Measurements from ENCODE around the gene ERN2.

ERN2 gene

GRCh38 chr16:23691483-23692189, 21.4 kb downstream of the ERN2 start:
- H3K4me3 ChIP-seq (ENCODE audit: low read depth, low read length) = no peak overlapping the region
- peaks cover 2% of the 10 kb centered on the region for H3K4me1 ChIP-seq
- H3K27me3 ChIP-seq (ENCODE audit: control insufficient read depth, insufficient read depth, low read length) = no peaks in the 10 kb centered on the region
- H3K9me3 ChIP-seq (ENCODE audit: control insufficient read depth, low read length) = no peaks in the 10 kb centered on the region
- no peaks in the 10 kb centered on the region for H3K36me3 ChIP-seq (ENCODE audit: control insufficient read depth, insufficient read depth, low read length)
- no peaks in the 10 kb centered on the region for H3K79me2 ChIP-seq
- TF ChIP-seq, protein P1, sequence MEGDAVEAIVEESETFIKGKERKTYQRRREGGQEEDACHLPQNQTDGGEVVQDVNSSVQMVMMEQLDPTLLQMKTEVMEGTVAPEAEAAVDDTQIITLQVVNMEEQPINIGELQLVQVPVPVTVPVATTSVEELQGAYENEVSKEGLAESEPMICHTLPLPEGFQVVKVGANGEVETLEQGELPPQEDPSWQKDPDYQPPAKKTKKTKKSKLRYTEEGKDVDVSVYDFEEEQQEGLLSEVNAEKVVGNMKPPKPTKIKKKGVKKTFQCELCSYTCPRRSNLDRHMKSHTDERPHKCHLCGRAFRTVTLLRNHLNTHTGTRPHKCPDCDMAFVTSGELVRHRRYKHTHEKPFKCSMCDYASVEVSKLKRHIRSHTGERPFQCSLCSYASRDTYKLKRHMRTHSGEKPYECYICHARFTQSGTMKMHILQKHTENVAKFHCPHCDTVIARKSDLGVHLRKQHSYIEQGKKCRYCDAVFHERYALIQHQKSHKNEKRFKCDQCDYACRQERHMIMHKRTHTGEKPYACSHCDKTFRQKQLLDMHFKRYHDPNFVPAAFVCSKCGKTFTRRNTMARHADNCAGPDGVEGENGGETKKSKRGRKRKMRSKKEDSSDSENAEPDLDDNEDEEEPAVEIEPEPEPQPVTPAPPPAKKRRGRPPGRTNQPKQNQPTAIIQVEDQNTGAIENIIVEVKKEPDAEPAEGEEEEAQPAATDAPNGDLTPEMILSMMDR (IDR thresholded peaks at IDR 0.05) = no peak
- H3K27ac ChIP-seq = no peak overlapping the region
- no peak overlapping the region for H3K4me2 ChIP-seq (ENCODE audit: low read length)
- no peak overlapping the region for H2AFZ ChIP-seq
- no peak overlapping the region for H3K9ac ChIP-seq

- Histone ChIP-seq H3K4me3 (ENCODE audit: low read depth, low read length) (no peak overlapping the region), H3K79me2 (no peaks in the 10 kb centered on the region), H3K9me3 (ENCODE audit: control insufficient read depth, low read length) (no peaks in the 10 kb centered on the region), H3K9ac (no peak overlapping the region), H3K27me3 (ENCODE audit: control insufficient read depth, insufficient read depth, low read length) (no peaks in the 10 kb centered on the region), H3K4me1 (peaks cover 2% of the 10 kb centered on the region), H3K27ac (no peak overlapping the region), H3K4me2 (ENCODE audit: low read length) (no peak overlapping the region), H3K36me3 (ENCODE audit: control insufficient read depth, insufficient read depth, low read length) (no peaks in the 10 kb centered on the region), H2AFZ (no peak overlapping the region)
- TF ChIP-seq, protein P1 (IDR thresholded peaks at IDR 0.05) = no peak
Observed at GRCh38 chr16:23690771-23691482, 22.1 kb downstream of the ERN2 start.

GRCh38 chr16:23689442-23690187, 23.4 kb downstream of the ERN2 start:
- Histone ChIP-seq H3K4me1 (peaks cover under 1% of the 10 kb centered on the region), H3K4me3 (ENCODE audit: low read depth, low read length) (no peak overlapping the region), H3K4me2 (ENCODE audit: low read length) (no peak overlapping the region), H3K9me3 (ENCODE audit: control insufficient read depth, low read length) (no peaks in the 10 kb centered on the region), H2AFZ (no peak overlapping the region), H3K79me2 (no peaks in the 10 kb centered on the region), H3K36me3 (ENCODE audit: control insufficient read depth, insufficient read depth, low read length) (no peaks in the 10 kb centered on the region), H3K27me3 (ENCODE audit: control insufficient read depth, insufficient read depth, low read length) (no peaks in the 10 kb centered on the region), H3K27ac (no peak overlapping the region), H3K9ac (no peak overlapping the region)
- TF ChIP-seq, protein P1 (IDR thresholded peaks at IDR 0.05) = no peak

DNA sequence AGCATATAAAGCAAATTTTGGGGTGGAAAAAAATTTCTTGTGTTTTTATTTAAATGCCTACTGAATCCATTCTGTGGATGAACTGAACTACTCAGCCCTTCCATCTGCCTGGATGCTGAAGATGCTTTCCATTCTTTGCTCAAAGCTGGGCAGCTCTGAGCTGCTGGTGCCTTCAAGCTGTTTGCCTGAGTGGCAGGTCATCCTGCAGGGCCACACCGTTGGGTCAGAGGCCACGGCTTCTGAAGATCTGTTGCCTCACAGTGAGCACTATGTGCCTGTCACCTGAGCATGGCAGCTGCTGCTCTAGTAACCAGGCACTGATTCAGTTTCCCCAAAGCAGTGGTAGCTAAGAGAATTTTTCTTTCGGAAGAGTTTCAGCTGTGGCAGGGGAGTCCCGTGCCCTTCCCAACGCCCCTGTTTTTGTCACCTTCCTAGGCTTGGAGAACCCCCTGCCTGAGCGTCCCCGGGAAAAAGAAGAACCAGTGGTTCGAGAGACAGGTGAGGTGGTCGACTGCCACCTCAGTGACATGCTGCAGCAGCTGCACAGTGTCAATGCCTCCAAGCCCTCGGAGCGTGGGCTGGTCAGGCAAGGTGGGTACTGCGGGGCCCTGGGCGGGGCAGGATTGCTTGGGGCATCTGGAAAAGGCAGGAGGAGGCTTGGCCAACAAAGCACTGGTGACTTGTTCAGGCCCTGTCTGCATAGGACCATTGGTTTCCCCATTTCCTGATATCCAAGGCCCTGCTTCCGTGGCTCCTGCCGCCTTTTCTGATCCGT, 25.8 kb downstream of the ERN2 start:
- Histone ChIP-seq H3K27me3 (ENCODE audit: control insufficient read depth, insufficient read depth, low read length) (no peaks in the 10 kb centered on the region), H3K9me3 (ENCODE audit: control insufficient read depth, low read length) (no peaks in the 10 kb centered on the region), H3K79me2 (no peaks in the 10 kb centered on the region), H2AFZ (no peak overlapping the region), H3K27ac (no peak overlapping the region), H3K4me1 (no peaks in the 10 kb centered on the region), H3K9ac (no peak overlapping the region), H3K4me2 (ENCODE audit: low read length) (no peak overlapping the region), H3K4me3 (ENCODE audit: low read depth, low read length) (no peak overlapping the region), H3K36me3 (ENCODE audit: control insufficient read depth, insufficient read depth, low read length) (no peaks in the 10 kb centered on the region)
- TF ChIP-seq, protein P1 (IDR thresholded peaks at IDR 0.05) = no peak

Data from parathyroid adenoma (tissue), 2 donors.